Stimulated activated CD4-positive, alpha-beta T cell treated with anti-CD3 and anti-CD28 coated beads, Interleukin-1b, Interleukin-23, amount 100 ng/mL, for 24 hours (primary cell): ENCODE measurements around the gene TFR2.

Experiments
- DNase-seq, 4 experiments: peaks; one replicate each; pipeline ENCODE4 v3.0.0-alpha.2; 2020; ENCODE audit warnings: low read depth in 4 of 4, low spot score in 1 of 4

TFR2 gene

DNA sequence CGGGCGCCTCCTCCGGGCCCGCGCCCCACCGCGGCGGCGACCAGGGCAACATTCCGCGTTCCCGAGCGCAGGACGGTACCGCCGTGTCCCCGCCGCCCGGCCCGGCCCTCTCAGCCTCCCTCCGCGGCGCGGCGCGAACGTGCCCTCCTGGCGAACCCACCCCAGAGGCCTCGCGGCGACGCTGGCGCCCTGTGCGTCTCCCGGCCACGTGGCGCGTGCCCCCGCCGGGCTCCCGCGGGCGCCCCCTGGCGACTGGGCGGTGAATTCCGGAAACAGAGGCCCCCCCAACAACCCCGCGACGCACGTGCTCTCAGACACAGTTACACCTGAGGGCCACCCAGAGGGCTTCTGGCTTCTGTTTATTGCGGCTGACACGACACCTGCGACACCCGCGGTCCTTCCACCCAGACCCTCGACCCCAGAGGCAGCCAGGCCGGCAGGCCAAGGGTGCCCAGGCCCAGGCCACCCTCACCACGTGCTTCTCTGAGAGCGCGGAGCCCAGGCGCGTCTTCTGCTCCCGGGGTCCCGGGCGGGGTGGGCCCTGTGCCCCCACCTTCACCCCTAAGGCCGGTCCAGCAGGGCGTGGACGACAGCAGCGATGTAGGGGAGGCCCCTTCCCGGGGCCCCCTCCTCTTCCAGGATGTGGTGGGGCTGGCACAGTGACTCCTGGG lies 67.5 kb downstream of the TFR2 start, which contains the start of gene SAP25:
SAP25 (minus strand) TSS at position 210 of the 671 bp plus-strand sequence; CDS start at position 52, 158 bp downstream.
- DNase-seq = no peak

DNA sequence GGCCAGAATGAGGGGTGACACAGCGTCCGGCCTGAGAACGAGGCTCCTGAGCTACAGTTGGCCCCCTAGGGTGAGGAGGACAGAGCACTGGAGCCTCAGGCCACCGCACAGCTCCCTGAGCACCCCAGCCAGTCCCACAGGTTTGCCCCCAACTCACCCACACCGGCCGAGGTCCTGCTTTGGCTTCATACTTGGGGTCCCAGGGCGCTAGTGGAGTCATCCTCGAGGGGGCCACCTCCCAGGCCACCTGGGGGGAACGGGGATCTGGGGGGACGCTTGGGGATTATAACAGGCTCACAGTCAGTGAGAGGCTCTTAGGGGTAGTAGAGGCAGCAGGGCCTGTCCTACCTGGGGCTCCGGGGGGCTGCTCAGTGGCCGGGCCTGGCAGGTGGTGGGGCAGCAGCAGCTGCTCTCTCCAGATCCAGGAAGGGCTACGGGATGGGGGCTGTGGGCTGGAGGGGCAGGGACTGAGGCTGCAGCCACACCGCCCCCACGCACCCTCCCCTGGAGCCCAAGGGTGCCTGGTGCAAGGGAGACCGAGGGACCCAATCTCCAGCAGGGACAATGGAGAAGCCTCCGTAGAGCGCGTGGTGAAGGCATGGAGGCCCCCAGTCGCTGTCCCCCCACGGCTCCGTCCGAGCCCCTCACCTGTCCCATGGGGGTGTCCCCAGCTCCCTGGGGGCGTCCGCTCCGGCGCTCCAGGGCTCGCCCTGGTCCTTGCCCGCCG lies 68.2 kb downstream of the TFR2 start:
- no peak for DNase-seq

DNA sequence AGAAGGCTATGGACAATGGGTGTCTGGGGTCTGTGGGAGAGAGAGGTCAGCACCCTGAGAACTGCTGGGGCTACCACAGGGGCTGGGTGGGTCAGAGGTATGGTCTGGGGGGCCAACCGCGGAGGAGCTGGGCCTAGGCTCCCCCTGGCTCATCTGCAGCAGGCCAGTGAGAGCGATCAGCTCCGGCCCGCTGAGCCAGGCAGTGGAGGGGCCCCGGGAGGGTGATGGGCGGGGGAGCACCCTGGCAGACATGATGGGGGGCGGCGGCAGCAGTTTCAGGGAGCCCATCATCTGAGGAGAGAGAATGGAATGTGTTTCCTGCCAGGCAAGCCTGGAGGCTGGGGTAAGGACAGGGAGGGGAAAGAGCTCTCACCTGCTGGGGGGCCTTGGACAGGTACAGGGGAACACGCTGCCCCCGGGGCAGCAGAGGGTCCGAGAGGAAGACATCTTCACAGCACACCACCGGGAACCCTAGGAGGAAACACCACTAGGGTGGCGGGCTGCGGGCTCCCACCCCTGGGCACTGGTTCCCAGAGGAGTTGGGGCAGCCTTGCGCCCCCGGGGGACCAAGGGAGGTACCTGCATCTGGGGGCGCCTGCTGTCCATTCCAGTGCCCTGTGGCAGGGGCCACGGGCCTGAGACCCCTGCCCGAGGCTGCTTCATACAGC lies 68.9 kb downstream of the TFR2 start:
- DNase-seq = no peak

DNA sequence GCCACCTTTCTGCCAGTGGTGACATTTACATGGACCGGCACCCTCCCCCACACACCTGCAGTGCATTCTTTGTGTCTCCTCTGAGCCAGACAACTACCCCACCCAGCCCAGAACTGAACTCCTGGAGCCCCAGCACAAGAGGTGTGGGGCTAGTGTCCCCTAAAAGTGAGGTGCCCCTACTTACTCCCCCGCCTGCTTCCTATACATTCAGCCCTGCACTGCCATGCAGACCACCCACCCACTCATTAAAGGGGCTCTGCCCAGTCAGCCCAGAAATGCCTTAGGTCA lies 69.6 kb downstream of the TFR2 start:
- no peak for DNase-seq

DNA sequence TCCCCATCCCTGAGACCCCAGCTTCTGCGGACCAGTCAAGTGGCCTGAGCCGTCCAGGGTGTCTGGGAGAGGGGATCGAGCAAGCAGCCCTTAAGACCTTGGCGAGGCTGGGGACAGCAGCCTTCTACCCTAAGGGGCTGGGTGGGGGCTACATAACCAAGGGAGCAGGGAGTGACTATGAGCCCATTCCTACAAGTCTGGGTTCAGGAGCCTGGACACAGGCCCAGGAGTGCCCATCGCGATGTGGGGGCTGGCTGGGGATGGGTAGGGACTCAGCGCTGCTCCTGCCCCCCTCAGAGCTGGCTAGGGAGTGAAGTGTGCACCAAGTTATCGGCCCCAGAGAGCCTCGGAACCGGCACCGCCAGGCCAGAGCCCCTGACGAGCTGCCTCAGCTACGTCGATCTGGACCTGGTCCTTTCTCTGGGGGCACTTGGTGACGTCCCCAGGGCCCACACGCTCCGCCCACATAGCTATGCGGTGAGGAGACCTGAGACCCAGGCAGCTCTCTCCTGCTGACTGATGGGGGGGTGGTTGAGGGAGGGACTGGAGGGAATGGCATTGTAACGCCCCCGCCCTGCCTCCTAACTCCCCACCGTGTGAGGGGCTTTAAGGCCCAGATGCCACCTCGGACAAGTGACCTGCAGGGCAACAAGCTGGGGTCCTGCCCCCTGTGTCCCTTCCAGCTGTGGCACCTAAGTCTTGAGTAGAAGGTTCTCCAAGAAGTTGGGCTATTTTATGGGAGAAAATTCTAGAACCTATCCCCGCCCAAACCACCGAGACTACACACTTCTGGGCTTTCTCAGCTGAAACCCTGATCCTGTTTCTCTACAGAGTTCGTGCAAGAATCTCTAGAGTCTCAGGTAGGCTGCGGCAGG lies 70.2 kb downstream of the TFR2 start:
- DNase-seq = no peak
